HG03196 (cell line): ENCODE data around the gene PRRG4.
A peak's percentile ranks its signal among the peaks of the same experiment; 100 is the strongest.
"Not testable (repeated sequence)": the region's sequence is repeated elsewhere in the genome, so short reads cannot be mapped to it uniquely, and the experiment has no call there.

Experiments used
- ATAC-seq: cut with Tn5 transposase; IDR thresholded peaks from one replicate; pipeline ENCODE4 v1.9.1; 2021; ENCODE audit not compliant: unreplicated experiment

PRRG4 gene

GRCh38 chr11:32830413-32830738 lies 649 bp downstream of the PRRG4 start:
- ATAC-seq: peak; percentile 6

DNA sequence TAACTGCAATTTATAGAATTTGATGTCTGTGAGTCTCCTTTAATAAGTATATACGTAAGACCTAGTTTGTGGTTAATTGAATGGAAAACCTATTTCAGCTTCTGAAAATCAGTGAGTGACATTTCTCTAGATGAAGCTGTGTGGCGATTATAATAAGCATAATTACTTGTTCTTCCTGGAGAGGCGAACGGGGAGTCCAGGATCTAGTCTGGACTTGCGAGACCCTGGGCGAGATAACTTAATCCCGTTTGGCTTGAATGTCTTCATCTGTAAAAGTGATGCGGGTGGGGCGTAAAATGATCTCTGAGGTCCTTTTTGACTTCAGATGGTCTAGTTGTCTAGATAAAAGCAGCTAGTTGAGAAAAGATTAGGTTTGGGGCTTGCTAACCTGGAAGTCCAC lies 1.1 kb downstream of the PRRG4 start:
- ATAC-seq: no peak

DNA sequence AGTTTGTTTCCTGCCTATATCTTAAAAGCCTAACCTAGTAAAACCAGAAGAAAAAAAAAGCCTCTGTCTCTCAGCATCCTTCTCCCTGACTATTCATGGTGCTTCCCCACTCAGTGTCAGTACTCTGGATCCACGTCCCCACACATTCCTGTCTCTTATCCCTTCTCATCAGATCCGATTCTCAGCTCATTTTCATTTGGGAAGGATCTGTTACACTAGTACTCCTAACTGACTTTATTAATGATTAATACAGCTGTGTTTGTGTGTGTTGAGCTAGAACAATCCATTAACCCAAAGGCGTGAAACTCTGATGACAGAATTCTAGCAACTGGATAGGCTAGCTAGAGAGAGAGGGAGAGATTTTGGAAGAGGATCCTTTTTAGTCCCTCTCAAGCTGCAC lies 1.5 kb downstream of the PRRG4 start:
- ATAC-seq: no peak

DNA sequence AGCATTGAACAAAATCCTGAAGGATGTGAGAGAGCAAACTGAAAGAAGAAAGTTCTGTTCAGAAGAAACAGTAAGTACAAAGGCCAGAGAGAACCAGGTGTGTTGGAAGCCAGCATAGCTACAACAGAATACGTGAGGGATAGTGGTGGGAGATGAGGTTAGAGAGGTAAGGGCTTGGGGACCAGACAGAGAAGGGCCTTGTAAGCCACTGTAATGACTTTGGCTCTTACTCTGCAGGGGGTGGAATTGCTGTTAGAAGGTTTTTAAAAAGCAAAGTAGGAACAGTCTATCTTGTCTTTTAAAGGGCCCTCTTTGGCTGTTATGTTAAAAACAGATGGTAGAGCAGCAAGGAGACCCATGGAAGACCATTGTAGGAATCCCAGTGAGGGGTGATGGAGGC lies 4.2 kb downstream of the PRRG4 start:
- ATAC-seq: no peak

GRCh38 chr11:32836946-32837345 lies 7.2 kb downstream of the PRRG4 start:
- ATAC-seq: no peak

DNA sequence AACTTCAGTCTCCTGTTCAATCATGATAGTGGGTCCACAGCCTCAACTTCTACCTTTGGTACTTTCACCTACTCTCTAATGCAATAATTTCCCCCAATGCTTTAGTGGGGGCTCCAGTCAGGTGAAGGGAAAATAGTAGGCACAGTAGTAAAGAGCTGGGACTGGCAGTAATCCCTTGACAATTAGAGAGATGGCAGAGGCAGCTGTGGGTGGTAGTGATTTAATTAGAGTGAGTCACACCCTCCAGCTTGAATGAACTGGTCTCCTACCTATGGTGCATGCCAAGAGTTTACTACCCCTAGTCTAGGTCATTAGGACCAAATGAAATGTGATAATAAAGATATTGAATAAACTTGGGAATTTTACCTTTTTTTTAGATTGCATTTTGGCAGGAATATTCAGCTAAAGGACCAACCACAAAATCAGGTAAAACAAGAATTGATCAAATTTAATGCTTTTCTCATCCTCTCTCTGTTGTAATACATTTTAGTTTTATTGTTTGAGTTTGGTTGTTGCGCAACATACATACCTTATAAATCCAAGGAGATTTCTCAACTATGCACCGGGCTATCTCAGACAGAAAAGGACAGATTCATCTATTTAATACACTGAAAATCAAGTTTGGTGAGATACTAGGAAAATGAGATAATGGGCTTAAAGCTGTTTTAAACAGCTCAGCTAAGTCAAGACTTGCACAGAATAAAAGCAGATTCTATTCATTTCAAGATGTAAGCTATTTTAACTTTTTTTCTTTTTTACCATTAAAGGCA lies 9.0 kb downstream of the PRRG4 start:
- no peak for ATAC-seq

DNA sequence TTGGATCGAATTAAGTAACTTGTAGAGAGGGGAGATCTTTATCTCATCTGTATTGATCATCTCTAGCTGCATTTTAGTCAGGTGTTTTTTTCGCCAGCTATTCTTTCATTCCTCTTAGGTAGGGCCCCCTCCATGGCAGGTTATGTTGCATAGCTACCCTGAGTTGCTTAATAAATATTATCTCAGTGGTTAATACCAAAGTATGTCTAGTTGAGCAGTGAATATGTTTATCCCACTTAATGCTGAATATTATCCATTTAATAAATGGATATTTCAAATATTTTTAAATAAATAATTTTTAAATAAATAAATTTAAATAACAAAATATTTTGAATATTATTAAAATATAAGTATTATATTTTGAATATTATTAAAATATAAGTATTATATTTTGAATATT lies 9.6 kb downstream of the PRRG4 start:
- no peak for ATAC-seq

DNA sequence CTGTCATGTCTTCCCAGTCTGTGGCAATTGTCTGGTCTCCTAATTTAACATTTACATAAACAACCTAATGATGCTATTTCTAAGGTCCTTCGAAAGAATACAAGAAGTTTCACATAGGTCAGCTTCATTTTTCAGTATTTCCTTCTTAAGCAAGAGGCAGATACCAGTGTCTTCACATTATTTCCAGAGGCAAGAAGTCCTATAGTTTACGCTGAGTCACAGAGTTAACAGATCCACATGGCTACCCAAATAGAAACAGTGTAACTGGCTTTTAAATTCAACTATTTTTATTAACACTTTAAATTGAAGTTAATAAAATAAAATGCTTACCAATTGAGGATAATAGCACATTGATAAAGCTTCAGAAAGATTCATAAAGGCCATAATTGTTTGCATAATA lies 10.9 kb downstream of the PRRG4 start:
- no peak for ATAC-seq

DNA sequence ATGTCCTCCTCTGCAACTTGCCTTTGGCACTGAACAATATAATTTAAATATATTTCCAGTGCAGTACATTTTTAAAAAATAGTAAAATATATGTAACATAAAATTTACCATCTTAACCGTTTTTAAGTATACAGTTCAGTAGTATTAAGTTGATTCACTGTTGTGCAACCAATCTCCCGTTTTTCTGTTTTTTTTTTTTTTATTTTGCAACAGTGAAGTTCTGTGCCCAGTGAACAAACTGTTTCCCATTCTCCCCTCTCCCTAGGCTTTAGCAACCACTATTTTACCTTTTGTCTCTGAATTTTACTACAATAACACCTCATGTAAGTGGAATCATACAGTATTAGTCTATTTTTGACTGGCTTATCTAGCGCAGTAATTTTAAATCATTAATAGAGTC lies 13.8 kb downstream of the PRRG4 start:
- ATAC-seq: no peak

DNA sequence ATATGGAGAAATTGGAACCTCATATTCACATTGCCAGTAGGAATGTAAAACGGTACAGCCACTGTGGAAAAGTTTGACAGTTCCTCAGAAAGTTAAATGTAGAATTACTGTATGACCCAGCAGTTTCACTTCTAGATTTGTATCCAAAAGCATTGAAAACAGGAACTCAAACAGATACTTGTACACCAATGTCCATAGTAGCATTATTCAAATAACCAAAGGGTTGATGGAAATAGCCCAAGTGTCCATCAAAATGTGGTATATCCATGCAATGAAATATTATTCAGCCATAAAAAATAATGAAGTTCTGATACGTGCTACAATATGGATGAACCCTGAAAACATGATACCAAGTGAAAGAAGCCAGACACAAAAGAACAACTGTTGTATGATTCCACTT lies 17.8 kb downstream of the PRRG4 start:
- ATAC-seq: no peak

DNA sequence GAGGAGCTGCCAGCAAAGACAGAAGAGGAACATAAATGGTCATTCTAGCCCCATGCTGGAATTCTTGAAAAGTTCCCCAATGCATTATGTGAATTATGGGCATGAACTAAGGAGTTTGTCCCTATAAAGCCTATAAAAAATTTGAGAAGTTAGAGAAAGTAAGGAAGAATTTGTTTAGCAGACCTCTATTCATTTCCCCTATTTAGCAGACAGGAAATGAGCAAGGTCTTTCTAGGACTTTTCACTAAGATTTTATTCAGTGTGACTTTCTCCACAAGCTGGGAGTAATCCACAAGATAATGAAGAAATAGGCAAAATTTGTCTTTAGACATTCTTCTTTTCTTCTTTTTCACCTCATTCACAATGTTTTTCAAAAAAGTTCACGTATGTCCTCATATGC lies 20.0 kb downstream of the PRRG4 start:
- ATAC-seq: no peak

DNA sequence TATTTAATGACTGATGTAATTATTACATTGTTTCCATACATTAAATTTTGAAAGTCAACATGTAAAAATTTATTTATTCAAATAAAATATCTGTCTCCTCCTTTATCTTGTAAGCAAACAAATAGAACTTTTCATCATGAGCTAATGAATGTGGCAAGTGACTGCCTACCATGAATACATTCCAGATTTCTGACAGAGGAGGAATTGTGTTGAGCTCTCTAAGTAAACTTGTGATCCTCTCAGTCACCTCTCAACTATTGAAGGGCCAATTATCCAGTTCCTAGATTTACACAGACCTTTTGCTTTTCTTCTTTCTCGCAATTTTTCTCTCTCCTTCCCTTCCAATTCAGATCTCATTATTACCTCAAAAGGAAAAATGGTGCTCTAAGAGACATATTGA lies 21.5 kb downstream of the PRRG4 start:
- no peak for ATAC-seq

GRCh38 chr11:32852207-32852606 lies 22.5 kb downstream of the PRRG4 start:
- no peak for ATAC-seq

DNA sequence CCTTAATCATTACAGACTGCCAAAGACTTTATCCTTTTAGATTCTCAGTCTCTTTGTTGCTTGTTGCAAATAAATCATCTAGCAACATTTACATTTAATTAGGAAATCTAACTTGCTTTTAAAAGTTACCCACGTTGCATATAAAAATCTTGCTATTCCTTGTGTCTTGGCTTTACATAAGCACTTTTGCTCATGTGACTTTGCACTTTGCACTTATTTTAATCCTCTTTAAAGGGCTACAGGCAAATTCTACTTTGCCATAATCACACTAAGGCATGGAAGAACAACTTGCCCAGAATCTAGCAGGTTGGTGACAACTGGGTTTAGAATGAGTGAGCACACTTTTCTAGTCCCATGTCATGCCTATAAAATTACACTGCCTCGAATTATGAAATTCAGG lies 25.9 kb downstream of the PRRG4 start:
- ATAC-seq: no peak

- no peak for ATAC-seq
Measured at GRCh38 chr11:32858731-32859130, 29.0 kb downstream of the PRRG4 start.

DNA sequence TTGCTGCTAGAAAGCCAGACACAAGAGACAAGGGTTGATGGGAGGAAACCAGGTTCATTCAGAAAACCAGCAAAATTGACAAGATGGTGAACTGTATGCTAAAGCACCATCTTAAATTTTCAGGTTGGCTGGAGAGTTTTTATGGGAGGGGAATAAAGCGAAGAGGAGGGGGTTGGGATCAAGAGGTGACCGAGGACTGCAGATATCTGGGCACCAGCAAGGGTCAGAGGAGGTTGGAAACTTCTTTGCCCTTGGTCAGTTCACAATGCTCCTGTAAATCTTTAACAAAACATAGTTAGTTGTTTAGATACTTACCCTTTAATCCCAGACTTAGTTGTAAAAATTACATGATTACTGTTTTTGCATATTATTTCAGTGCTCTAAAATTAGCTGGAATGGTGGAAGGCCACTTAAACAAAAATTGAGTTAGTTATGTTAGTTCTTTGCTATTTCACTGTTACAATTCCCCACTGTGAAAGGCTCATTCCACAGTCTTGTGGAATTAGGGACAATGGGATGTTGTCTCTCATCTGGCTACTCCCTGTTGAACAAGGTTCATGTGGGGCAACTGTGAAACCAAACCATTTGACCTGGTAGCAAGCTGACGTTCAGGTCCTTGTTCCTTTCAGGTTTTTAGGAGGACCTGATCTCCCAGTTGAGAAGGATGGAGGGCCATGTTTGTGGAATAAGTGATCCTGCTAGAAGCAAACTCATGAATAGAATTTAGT lies 32.3 kb downstream of the PRRG4 start:
- ATAC-seq: no peak

DNA sequence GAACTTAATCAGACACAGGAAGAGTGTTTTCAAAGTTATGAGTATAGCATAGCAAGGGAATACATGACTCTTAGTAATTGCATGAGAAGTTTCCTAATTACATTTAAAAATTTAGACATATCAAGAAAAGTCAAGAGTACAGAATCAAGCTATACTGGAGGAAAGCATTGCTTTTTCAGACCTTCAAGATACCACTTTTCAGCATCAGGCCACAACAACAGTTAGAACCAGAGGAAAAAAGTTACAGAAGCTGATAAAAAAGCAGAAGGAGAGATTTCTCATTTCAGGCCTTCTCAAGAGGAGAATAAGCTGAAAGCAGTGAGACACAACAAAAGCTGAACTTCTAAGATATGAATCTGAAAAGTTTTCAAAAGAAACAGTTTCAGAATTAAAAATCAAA lies 34.8 kb downstream of the PRRG4 start:
- ATAC-seq: no peak

GRCh38 chr11:32868752-32869151 lies 39.0 kb downstream of the PRRG4 start:
- ATAC-seq: not testable (repeated sequence)

- no peak for ATAC-seq
Measured at GRCh38 chr11:32870676-32871075, 40.9 kb downstream of the PRRG4 start.

DNA sequence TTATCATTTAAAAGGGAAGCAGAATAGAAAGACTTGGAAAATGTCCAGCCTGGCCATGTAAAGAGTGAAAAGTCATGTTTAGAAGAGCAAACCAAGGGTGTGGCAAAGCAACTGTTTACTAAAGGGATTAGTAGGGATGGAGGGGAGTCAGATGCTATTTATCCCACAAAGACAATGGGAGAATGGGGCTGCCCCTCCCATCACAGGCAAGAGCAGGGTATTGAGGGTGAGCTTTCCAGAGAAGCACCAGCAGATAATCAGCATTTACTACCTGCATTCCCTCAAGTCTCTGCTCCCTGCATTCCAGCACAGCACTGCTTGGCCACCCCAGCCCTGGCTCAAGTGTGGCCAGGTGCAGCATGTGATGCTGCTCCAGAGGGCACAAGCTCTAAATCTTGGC lies 44.4 kb downstream of the PRRG4 start:
- no peak for ATAC-seq

- ATAC-seq: no peak
Measured at GRCh38 chr11:32881286-32881685, 51.6 kb downstream of the PRRG4 start.

DNA sequence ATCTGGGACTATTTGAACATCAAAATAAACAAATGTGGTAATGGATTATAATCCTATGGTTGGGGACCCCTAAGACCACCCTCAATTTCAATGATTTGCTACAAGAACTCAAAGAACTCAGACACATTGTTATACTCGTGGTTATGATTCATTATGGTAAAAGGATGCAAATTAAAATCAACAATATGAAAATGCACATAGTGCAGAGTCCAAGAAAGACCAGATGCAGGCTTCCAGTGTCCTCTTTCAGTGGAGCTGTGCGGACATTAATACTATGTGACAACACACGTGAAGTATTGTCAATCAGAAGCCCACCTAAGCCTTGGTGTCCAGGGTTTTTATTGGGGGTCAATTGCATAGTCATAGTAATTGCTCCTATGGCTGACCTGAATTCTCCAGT lies 53.7 kb downstream of the PRRG4 start:
- ATAC-seq: no peak

DNA sequence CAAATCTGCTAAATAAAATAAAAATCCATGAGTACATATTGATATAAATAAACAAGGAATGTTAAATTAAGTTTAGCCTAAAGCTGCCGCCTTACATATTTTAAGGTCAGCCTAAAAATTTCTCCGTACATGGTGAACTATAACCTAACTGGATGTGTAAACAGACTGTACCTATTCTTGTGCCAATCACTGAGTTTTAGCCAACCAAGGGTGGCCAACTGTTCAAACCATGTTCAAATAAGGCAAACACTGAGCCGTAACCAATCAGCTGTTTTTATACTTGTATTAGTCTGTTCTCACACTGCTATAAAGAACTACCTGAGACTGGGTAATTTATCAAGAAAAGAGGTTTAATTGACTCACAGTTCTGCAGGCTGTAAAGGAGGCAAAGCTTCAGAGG lies 54.3 kb downstream of the PRRG4 start:
- no peak for ATAC-seq
